Measurements from ENCODE around the gene CPNE8. TPM values are rescaled to one million over a fixed set of nuclear protein-coding genes. Genes with fewer than 3 reads are reported as not detected.

Gene CPNE8
- total RNA-seq, 1 experiment from 2014 or later: 10.7 TPM

DNA sequence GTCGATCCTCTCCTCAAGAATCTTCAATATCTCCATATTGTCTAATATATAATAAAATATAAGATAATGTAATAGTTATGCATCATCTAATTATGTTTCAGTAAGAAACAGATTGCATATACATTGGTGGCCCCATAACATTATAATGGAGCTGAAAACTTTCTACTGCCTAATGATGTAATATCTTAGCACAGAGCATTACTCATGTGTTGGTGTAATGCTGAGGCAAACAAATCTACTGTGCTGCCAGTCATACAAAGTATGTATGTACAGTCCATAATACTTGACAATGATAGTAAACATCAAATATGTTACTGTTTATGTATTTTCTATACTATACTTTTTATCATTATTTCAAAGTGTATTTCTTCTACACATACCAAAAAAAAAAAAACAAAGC is 128.7 kb downstream of the CPNE8 start:
- BruUV-seq (replicated peaks): no TSS peak
- H3K9me3 ChIP-seq (ENCODE audit: insufficient read depth, low read depth): no peaks in the 10 kb centered on the region
- intact Hi-C loops (cut with micrococcal nuclease; ENCODE audit: unreplicated experiment): no loop called here
- no peaks in the 10 kb centered on the region for H3K36me3 ChIP-seq (ENCODE audit: low read depth)
- H3K27me3 ChIP-seq (ENCODE audit: insufficient read depth, low read depth): no peaks in the 10 kb centered on the region
- TF ChIP-seq, protein P1, sequence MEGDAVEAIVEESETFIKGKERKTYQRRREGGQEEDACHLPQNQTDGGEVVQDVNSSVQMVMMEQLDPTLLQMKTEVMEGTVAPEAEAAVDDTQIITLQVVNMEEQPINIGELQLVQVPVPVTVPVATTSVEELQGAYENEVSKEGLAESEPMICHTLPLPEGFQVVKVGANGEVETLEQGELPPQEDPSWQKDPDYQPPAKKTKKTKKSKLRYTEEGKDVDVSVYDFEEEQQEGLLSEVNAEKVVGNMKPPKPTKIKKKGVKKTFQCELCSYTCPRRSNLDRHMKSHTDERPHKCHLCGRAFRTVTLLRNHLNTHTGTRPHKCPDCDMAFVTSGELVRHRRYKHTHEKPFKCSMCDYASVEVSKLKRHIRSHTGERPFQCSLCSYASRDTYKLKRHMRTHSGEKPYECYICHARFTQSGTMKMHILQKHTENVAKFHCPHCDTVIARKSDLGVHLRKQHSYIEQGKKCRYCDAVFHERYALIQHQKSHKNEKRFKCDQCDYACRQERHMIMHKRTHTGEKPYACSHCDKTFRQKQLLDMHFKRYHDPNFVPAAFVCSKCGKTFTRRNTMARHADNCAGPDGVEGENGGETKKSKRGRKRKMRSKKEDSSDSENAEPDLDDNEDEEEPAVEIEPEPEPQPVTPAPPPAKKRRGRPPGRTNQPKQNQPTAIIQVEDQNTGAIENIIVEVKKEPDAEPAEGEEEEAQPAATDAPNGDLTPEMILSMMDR (conservative IDR thresholded peaks at IDR 0.05): no peak
- TF ChIP-seq EZH2 (IDR thresholded peaks at IDR 0.05; ENCODE audit: low read depth): no peak
- no peak overlapping the region for H3K4me2 ChIP-seq
- H3K4me1 ChIP-seq (replicated peaks; ENCODE audit: insufficient read depth): no peaks in the 10 kb centered on the region
- no peaks in the 10 kb centered on the region for H3K79me2 ChIP-seq (ENCODE audit: low read depth)
- no peak overlapping the region for H3K27ac ChIP-seq
- H4K20me1 ChIP-seq (ENCODE audit: insufficient read depth): no peaks in the 10 kb centered on the region
- H2AFZ ChIP-seq: no peak overlapping the region
- no peak overlapping the region for H3K4me3 ChIP-seq
- DNase-seq: no peak
- POLR2A ChIA-PET (ENCODE audit: unreplicated experiment): no interaction called here
- H3F3A ChIP-seq (ENCODE audit: insufficient read depth, low read depth): no peaks in the 10 kb centered on the region
- CTCF ChIA-PET: no interaction called here
- H3K9me2 ChIP-seq (ENCODE audit: insufficient read depth): no peaks in the 10 kb centered on the region

DNA sequence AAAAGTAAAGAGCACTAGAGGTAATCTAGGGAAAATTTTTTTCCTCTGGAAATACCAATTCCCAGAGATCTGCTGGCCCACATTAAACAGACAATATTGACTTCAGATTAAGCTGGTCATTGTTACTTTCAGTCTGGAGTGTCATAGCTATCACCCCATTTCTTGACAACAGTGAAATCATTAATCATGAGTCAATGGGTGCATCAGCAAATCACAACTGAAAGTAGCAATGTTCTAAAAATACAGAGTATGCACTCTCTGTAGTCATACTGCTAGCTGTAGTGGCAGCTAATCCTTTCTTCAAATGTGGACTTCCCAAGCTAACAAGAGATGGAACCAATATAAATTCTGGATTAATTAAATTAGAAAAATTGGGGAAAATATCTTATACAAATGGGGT is 129.9 kb downstream of the CPNE8 start:
- CTCF ChIA-PET: no interaction called here
- H3K27me3 ChIP-seq (ENCODE audit: insufficient read depth, low read depth): no peaks in the 10 kb centered on the region
- DNase-seq: no peak
- no peaks in the 10 kb centered on the region for H3K4me1 ChIP-seq (replicated peaks; ENCODE audit: insufficient read depth)
- no peak overlapping the region for H2AFZ ChIP-seq
- H3K4me3 ChIP-seq: no peak overlapping the region
- no peaks in the 10 kb centered on the region for H4K20me1 ChIP-seq (ENCODE audit: insufficient read depth)
- H3F3A ChIP-seq (ENCODE audit: insufficient read depth, low read depth): no peaks in the 10 kb centered on the region
- H3K79me2 ChIP-seq (ENCODE audit: low read depth): no peaks in the 10 kb centered on the region
- intact Hi-C loops (cut with micrococcal nuclease; ENCODE audit: unreplicated experiment): no loop called here
- H3K36me3 ChIP-seq (ENCODE audit: low read depth): no peaks in the 10 kb centered on the region
- no TSS peak for BruUV-seq (replicated peaks)
- POLR2A ChIA-PET (ENCODE audit: unreplicated experiment): no interaction called here
- H3K9me2 ChIP-seq (ENCODE audit: insufficient read depth): no peaks in the 10 kb centered on the region
- no peaks in the 10 kb centered on the region for H3K9me3 ChIP-seq (ENCODE audit: insufficient read depth, low read depth)
- no peak overlapping the region for H3K27ac ChIP-seq
- no peak overlapping the region for H3K4me2 ChIP-seq
- TF ChIP-seq EZH2 (IDR thresholded peaks at IDR 0.05; ENCODE audit: low read depth): no peak
- TF ChIP-seq, protein P1 (conservative IDR thresholded peaks at IDR 0.05): no peak

DNA sequence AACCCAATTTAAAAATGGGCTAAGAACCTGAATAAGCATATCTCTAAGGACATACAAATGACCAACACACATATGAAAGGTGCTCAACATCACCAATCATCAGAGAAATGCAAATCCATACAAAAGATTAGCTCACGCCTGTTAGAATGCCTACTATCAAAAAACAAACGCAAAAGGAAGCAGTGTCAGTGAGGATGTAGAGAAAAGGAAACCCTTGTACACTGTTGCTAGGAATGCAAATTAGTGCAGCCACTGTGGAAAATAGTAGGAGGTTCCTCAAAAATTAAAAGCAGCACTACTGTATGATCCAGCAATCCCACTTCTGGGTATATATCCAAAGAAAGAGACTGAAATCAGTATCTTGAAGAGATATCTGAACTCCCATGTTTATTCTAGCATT is 133.0 kb downstream of the CPNE8 start:
- H3K79me2 ChIP-seq (ENCODE audit: low read depth): no peaks in the 10 kb centered on the region
- H3K27me3 ChIP-seq (ENCODE audit: insufficient read depth, low read depth): no peaks in the 10 kb centered on the region
- no peaks in the 10 kb centered on the region for H3K4me1 ChIP-seq (replicated peaks; ENCODE audit: insufficient read depth)
- ChIA-PET CTCF (interaction anchor here (0.6 kb wide), 1 partner anchor 388 kb away, joined by 6 read pairs; no protein-coding TSS in a partner anchor), POLR2A (ENCODE audit: unreplicated experiment) (no interaction called here)
- H2AFZ ChIP-seq: no peak overlapping the region
- DNase-seq: no peak
- no peaks in the 10 kb centered on the region for H4K20me1 ChIP-seq (ENCODE audit: insufficient read depth)
- H3K9me3 ChIP-seq (ENCODE audit: insufficient read depth, low read depth): no peaks in the 10 kb centered on the region
- no TSS peak for BruUV-seq (replicated peaks)
- no peak overlapping the region for H3K27ac ChIP-seq
- no peaks in the 10 kb centered on the region for H3K36me3 ChIP-seq (ENCODE audit: low read depth)
- H3K4me3 ChIP-seq: no peak overlapping the region
- H3K9me2 ChIP-seq (ENCODE audit: insufficient read depth): no peaks in the 10 kb centered on the region
- TF ChIP-seq, protein P1 (conservative IDR thresholded peaks at IDR 0.05): no peak
- TF ChIP-seq EZH2 (IDR thresholded peaks at IDR 0.05; ENCODE audit: low read depth): no peak
- H3K4me2 ChIP-seq: no peak overlapping the region
- H3F3A ChIP-seq (ENCODE audit: insufficient read depth, low read depth): no peaks in the 10 kb centered on the region; the same call in 1 of the 2 replicates
- intact Hi-C loops (cut with micrococcal nuclease; ENCODE audit: unreplicated experiment): no loop called here
